ENCODE results near the gene SLC10A2.

DNA sequence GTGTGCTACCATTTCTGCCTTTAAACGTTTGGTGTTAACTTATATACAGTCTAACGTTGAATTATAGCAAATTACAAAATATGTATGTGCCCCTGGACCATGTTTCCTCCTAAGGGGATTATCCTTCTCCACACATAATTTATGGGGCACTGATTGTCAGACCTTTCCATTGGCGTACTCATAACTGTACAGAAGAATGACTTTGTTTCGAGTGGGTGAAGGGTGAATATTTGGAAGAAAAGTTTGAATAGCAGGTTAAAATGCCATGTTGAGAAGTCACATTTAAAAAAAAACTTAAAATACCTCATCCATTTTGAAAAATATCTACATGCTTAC lies 58.8 kb downstream of the SLC10A2 start:
- TF ChIP-seq POLR2A (IDR thresholded peaks at IDR 0.05; ENCODE audit: extremely low read depth, insufficient read length) (no peak), MYC (IDR thresholded peaks at IDR 0.05; ENCODE audit: low read depth, low read length) (no peak)
- TF ChIP-seq, protein P1, sequence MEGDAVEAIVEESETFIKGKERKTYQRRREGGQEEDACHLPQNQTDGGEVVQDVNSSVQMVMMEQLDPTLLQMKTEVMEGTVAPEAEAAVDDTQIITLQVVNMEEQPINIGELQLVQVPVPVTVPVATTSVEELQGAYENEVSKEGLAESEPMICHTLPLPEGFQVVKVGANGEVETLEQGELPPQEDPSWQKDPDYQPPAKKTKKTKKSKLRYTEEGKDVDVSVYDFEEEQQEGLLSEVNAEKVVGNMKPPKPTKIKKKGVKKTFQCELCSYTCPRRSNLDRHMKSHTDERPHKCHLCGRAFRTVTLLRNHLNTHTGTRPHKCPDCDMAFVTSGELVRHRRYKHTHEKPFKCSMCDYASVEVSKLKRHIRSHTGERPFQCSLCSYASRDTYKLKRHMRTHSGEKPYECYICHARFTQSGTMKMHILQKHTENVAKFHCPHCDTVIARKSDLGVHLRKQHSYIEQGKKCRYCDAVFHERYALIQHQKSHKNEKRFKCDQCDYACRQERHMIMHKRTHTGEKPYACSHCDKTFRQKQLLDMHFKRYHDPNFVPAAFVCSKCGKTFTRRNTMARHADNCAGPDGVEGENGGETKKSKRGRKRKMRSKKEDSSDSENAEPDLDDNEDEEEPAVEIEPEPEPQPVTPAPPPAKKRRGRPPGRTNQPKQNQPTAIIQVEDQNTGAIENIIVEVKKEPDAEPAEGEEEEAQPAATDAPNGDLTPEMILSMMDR (IDR thresholded peaks at IDR 0.05; ENCODE audit: low read depth, low read length): no peak

All from NB4 (cell line).